ENCODE data around the gene L3MBTL4.
"Not testable (repeated sequence)": the region's sequence is repeated elsewhere in the genome, so short reads cannot be mapped to it uniquely, and the experiment has no call there.

L3MBTL4 gene

GRCh38 chr18:6428851-6429395 lies 14.2 kb upstream of the L3MBTL4 start:
- TF ChIP-seq POLR2A (IDR thresholded peaks at IDR 0.05; ENCODE audit: low read depth, low read length) (no peak), TAF1 (IDR thresholded peaks at IDR 0.05; ENCODE audit: borderline replicate concordance, low read depth, low read length) (no peak), POLR2AphosphoS5 (IDR thresholded peaks at IDR 0.05; ENCODE audit: low read depth, low read length) (no peak)
- no peak for DNase-seq (ENCODE audit: insufficient read length)
- FAIRE-seq, result no peak

GRCh38 chr18:6427286-6427685 lies 12.6 kb upstream of the L3MBTL4 start:
- no peak for FAIRE-seq
- TF ChIP-seq TAF1 (IDR thresholded peaks at IDR 0.05; ENCODE audit: borderline replicate concordance, low read depth, low read length), result no peak
- no peak for TF ChIP-seq POLR2A (IDR thresholded peaks at IDR 0.05; ENCODE audit: low read depth, low read length)
- no peak for TF ChIP-seq POLR2AphosphoS5 (IDR thresholded peaks at IDR 0.05; ENCODE audit: low read depth, low read length)

GRCh38 chr18:6423289-6423688 lies 8.6 kb upstream of the L3MBTL4 start:
- DNase-seq (ENCODE audit: insufficient read length), result no peak
- no peak for FAIRE-seq
- TF ChIP-seq POLR2A (IDR thresholded peaks at IDR 0.05; ENCODE audit: low read depth, low read length) (no peak), POLR2AphosphoS5 (IDR thresholded peaks at IDR 0.05; ENCODE audit: low read depth, low read length) (no peak), TAF1 (IDR thresholded peaks at IDR 0.05; ENCODE audit: borderline replicate concordance, low read depth, low read length) (no peak)

More at GRCh38 chr18:6427286-6427685, 12.6 kb upstream of the L3MBTL4 start:
- DNase-seq (ENCODE audit: insufficient read length), result no peak

GRCh38 chr18:6414118-6414722 lies 491 bp downstream of the L3MBTL4 start:
- DNase-seq (ENCODE audit: insufficient read length), result peak; percentile 83
- no peak for FAIRE-seq
- TF ChIP-seq TAF1 (IDR thresholded peaks at IDR 0.05; ENCODE audit: borderline replicate concordance, low read depth, low read length) (no peak), POLR2A (IDR thresholded peaks at IDR 0.05; ENCODE audit: low read depth, low read length) (no peak; the same call in 1 of the 2 replicates), POLR2AphosphoS5 (IDR thresholded peaks at IDR 0.05; ENCODE audit: low read depth, low read length) (no peak)

GRCh38 chr18:6413579-6414117 lies 1.1 kb downstream of the L3MBTL4 start:
- FAIRE-seq (peak; percentile 90), DNase-seq (ENCODE audit: insufficient read length) (no peak)
- no peak for TF ChIP-seq TAF1 (IDR thresholded peaks at IDR 0.05; ENCODE audit: borderline replicate concordance, low read depth, low read length)
- no peak for TF ChIP-seq POLR2AphosphoS5 (IDR thresholded peaks at IDR 0.05; ENCODE audit: low read depth, low read length)
- TF ChIP-seq POLR2A (IDR thresholded peaks at IDR 0.05; ENCODE audit: low read depth, low read length), result no peak

GRCh38 chr18:6412933-6413472 lies 1.7 kb downstream of the L3MBTL4 start:
- TF ChIP-seq TAF1 (IDR thresholded peaks at IDR 0.05; ENCODE audit: borderline replicate concordance, low read depth, low read length) (no peak), POLR2AphosphoS5 (IDR thresholded peaks at IDR 0.05; ENCODE audit: low read depth, low read length) (no peak), POLR2A (IDR thresholded peaks at IDR 0.05; ENCODE audit: low read depth, low read length) (no peak)
- FAIRE-seq (no peak), DNase-seq (ENCODE audit: insufficient read length) (no peak)

- FAIRE-seq (peak; percentile 91), DNase-seq (ENCODE audit: insufficient read length) (no peak)
- no peak for TF ChIP-seq TAF1 (IDR thresholded peaks at IDR 0.05; ENCODE audit: borderline replicate concordance, low read depth, low read length)
- TF ChIP-seq POLR2A (IDR thresholded peaks at IDR 0.05; ENCODE audit: low read depth, low read length), result no peak
- no peak for TF ChIP-seq POLR2AphosphoS5 (IDR thresholded peaks at IDR 0.05; ENCODE audit: low read depth, low read length)
Observed at GRCh38 chr18:6411382-6411781, 3.3 kb downstream of the L3MBTL4 start.

- DNase-seq (ENCODE audit: insufficient read length), result no peak
- no peak for TF ChIP-seq TAF1 (IDR thresholded peaks at IDR 0.05; ENCODE audit: borderline replicate concordance, low read depth, low read length)
- TF ChIP-seq POLR2AphosphoS5 (IDR thresholded peaks at IDR 0.05; ENCODE audit: low read depth, low read length), result no peak
- TF ChIP-seq POLR2A (IDR thresholded peaks at IDR 0.05; ENCODE audit: low read depth, low read length), result no peak
- FAIRE-seq, result no peak
Observed at GRCh38 chr18:6409933-6410332, 4.8 kb downstream of the L3MBTL4 start.

- not testable (repeated sequence) for FAIRE-seq; DNase-seq (ENCODE audit: insufficient read length)
Observed at GRCh38 chr18:6408543-6408942, 6.2 kb downstream of the L3MBTL4 start.

- FAIRE-seq (peak; percentile 46), DNase-seq (ENCODE audit: insufficient read length) (no peak)
- TF ChIP-seq POLR2AphosphoS5 (IDR thresholded peaks at IDR 0.05; ENCODE audit: low read depth, low read length), result no peak
- no peak for TF ChIP-seq TAF1 (IDR thresholded peaks at IDR 0.05; ENCODE audit: borderline replicate concordance, low read depth, low read length)
- no peak for TF ChIP-seq POLR2A (IDR thresholded peaks at IDR 0.05; ENCODE audit: low read depth, low read length)
Observed at GRCh38 chr18:6406910-6407470, 7.7 kb downstream of the L3MBTL4 start.

GRCh38 chr18:6406075-6406909 lies 8.4 kb downstream of the L3MBTL4 start:
- DNase-seq (ENCODE audit: insufficient read length), result no peak

More at GRCh38 chr18:6406075-6406909, 8.4 kb downstream of the L3MBTL4 start:
- no peak for TF ChIP-seq POLR2A (IDR thresholded peaks at IDR 0.05; ENCODE audit: low read depth, low read length)
- TF ChIP-seq POLR2AphosphoS5 (IDR thresholded peaks at IDR 0.05; ENCODE audit: low read depth, low read length), result no peak
- no peak for TF ChIP-seq TAF1 (IDR thresholded peaks at IDR 0.05; ENCODE audit: borderline replicate concordance, low read depth, low read length)
- FAIRE-seq, result peak; percentile 69

Data from GM12892 (cell line).